SK-N-SH (cell line): ENCODE measurements around the gene MCRS1.

Experiments
- EP300 ChIP-seq, 2 experiments: IDR thresholded peaks; 2 replicates each; pipeline versions ENCODE4 v1.4.0 to v1.6.1; 2012; ENCODE audit warnings: borderline replicate concordance in 1 of 2, low read depth in 1 of 2, low read length in 1 of 2
- FOSL2 ChIP-seq: IDR thresholded peaks from 2 replicates; pipeline ENCODE4 v1.4.0; 2012; ENCODE audit warnings: low read depth, mild to moderate bottlenecking, moderate library complexity, borderline replicate concordance
- FOXJ3 ChIP-seq: sonication (generic); formaldehyde crosslinking; IDR thresholded peaks from 2 replicates; pipeline ENCODE4 v1.5.1; 2020; ENCODE audit warnings: mild to moderate bottlenecking, missing genetic modification reagents
- GATA2 ChIP-seq: sonication (generic); formaldehyde crosslinking; IDR thresholded peaks from 2 replicates; pipeline ENCODE4 v1.5.0; 2020; ENCODE audit warnings: mild to moderate bottlenecking, missing genetic modification reagents
- POLR2AphosphoS5 ChIP-seq: IDR thresholded peaks from 2 replicates; pipeline ENCODE4 v1.6.1; 2012; ENCODE audit warnings: low read depth, low read length
- RFX5 ChIP-seq: IDR thresholded peaks from 2 replicates; pipeline ENCODE4 v1.6.1; 2012; ENCODE audit warnings: mild to moderate bottlenecking, improper control_type of control experiment, low read length
- TF ChIP-seq, protein P1 (sequence below): fragments of 200-600 bp; sonication (generic); IDR thresholded peaks from 2 replicates; pipeline ENCODE4 v1.6.1; 2017; ENCODE audit warnings: antibody characterized with exemption, mild to moderate bottlenecking, moderate library complexity
- TF ChIP-seq, protein P2 (sequence below): IDR thresholded peaks from 2 replicates; pipeline ENCODE4; 2012
- TF ChIP-seq, protein P3 (sequence below): IDR thresholded peaks from 2 replicates; pipeline ENCODE4 v1.4.0; 2012; ENCODE audit warnings: low read depth, borderline replicate concordance

DNA sequence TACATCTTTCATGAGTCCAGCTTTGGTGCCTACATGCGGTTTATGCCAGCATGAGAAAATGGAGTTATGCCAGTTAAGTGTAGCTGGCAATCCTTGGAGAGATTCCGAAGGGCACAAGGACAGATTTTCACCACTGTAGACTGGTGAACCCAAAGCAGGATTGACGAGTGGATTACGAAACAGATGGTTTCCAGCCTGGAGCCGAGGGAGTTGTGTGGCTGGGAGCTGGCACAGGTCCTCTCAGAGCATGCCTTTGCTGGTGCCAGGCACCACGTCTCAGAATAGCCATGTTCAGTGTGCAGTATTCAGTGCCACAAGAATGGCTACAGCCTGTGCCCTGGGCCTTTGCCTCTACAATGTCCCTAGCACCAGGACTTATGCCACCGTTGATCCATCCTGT, 15.9 kb downstream of the MCRS1 start:
- TF ChIP-seq, protein P1, sequence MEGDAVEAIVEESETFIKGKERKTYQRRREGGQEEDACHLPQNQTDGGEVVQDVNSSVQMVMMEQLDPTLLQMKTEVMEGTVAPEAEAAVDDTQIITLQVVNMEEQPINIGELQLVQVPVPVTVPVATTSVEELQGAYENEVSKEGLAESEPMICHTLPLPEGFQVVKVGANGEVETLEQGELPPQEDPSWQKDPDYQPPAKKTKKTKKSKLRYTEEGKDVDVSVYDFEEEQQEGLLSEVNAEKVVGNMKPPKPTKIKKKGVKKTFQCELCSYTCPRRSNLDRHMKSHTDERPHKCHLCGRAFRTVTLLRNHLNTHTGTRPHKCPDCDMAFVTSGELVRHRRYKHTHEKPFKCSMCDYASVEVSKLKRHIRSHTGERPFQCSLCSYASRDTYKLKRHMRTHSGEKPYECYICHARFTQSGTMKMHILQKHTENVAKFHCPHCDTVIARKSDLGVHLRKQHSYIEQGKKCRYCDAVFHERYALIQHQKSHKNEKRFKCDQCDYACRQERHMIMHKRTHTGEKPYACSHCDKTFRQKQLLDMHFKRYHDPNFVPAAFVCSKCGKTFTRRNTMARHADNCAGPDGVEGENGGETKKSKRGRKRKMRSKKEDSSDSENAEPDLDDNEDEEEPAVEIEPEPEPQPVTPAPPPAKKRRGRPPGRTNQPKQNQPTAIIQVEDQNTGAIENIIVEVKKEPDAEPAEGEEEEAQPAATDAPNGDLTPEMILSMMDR, result no peak
- no peak for TF ChIP-seq FOSL2
- no peak for TF ChIP-seq POLR2AphosphoS5
- no peak for TF ChIP-seq RFX5
- TF ChIP-seq EP300 (IDR thresholded peaks at IDR 0.05; ENCODE audit: borderline replicate concordance in 1 of 2, low read depth in 1 of 2, low read length in 1 of 2), result no peak
- TF ChIP-seq, protein P2, sequence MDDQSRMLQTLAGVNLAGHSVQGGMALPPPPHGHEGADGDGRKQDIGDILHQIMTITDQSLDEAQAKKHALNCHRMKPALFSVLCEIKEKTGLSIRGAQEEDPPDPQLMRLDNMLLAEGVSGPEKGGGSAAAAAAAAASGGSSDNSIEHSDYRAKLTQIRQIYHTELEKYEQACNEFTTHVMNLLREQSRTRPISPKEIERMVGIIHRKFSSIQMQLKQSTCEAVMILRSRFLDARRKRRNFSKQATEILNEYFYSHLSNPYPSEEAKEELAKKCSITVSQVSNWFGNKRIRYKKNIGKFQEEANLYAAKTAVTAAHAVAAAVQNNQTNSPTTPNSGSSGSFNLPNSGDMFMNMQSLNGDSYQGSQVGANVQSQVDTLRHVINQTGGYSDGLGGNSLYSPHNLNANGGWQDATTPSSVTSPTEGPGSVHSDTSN, result no peak
- TF ChIP-seq FOXJ3 (CRISPR knock-in tag), result no peak
- TF ChIP-seq, protein P3, sequence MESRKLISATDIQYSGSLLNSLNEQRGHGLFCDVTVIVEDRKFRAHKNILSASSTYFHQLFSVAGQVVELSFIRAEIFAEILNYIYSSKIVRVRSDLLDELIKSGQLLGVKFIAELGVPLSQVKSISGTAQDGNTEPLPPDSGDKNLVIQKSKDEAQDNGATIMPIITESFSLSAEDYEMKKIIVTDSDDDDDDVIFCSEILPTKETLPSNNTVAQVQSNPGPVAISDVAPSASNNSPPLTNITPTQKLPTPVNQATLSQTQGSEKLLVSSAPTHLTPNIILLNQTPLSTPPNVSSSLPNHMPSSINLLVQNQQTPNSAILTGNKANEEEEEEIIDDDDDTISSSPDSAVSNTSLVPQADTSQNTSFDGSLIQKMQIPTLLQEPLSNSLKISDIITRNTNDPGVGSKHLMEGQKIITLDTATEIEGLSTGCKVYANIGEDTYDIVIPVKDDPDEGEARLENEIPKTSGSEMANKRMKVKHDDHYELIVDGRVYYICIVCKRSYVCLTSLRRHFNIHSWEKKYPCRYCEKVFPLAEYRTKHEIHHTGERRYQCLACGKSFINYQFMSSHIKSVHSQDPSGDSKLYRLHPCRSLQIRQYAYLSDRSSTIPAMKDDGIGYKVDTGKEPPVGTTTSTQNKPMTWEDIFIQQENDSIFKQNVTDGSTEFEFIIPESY, result no peak
- no peak for TF ChIP-seq GATA2
